AG09309 (cell line): ENCODE results near the gene AHCYL1.

Experiments
- DNase-seq: peaks from one replicate; pipeline ENCODE4 v3.0.0-alpha.2; 2010; ENCODE audit warnings: low read depth
- H3K4me3 ChIP-seq: 2 replicates; pipeline ENCODE4 v1.5.1; 2011; ENCODE audit warnings: mild to moderate bottlenecking, low read depth, low read length, moderate library complexity; ENCODE audit not compliant: control insufficient read depth
- CTCF ChIP-seq: IDR thresholded peaks from 2 replicates; pipeline ENCODE4 v1.5.1; 2011; ENCODE audit warnings: mild to moderate bottlenecking, low read depth, low read length, inconsistent platforms; ENCODE audit not compliant: insufficient read depth, control insufficient read depth; ENCODE audit errors: missing control alignments

AHCYL1 gene

DNA sequence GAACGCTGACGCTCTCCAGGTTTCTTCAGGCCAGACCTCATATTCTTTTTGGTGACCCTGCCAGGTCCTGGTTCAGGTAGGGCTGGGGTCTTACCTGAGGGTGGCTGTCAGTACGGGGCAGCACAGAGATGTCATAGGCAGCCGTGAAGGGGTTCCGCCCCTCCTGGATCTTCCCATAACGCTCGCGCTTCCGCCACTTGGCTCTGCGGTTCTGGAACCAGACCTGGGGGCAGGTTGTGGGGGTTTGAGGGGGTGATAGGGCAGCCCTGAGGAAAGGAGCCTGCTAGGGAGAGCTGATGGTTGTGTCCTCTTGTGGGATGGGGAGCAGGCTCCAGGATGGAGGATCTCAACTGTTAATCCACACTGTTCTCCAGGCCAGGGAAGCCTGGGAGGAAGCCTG, 76.8 kb downstream of the AHCYL1 start:
- no peak for TF ChIP-seq CTCF
- no peak for DNase-seq
- H3K4me3 ChIP-seq: no peak overlapping the region

DNA sequence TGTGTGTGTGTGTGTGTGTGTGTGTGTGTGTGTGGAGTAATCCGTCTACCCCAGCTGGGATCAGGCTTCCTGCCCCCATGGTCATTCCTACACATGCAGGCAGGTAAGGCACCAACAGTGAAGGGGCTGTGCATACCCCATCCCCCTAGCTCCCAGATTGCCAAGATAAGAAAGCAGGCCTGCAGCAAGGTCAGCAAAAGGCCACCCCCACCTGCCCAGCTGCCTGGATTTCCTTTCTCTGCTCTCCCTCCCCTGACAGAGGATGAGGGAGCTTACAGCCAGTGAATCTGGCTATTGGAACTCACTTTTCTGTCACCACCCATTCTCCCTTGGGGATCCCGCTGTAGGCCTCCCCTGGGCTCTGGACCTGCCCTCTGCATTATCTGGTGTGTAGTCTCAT, 78.0 kb downstream of the AHCYL1 start:
- DNase-seq: no peak
- TF ChIP-seq CTCF: no peak
- H3K4me3 ChIP-seq: no peak overlapping the region

DNA sequence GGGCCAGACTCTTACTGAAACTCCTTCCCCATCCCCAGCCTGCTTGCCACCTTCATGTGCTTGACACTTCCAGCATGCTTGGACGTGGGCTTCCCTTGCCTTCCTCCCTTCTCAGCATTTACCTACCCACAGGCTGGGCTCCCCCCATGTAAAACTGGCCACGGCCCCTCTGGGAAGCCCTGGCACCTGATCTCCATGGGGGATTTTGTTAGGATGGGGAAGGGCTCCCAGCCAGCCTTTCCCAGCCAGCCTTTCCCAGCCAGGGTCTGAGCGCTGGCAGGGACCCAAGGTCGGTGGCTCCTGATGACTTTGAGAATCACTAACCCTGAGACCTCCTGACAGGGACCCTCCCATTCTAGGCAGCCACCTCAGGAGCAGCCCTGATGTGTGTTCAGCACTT, 79.2 kb downstream of the AHCYL1 start:
- H3K4me3 ChIP-seq: no peak overlapping the region
- DNase-seq: no peak
- TF ChIP-seq CTCF: no peak

DNA sequence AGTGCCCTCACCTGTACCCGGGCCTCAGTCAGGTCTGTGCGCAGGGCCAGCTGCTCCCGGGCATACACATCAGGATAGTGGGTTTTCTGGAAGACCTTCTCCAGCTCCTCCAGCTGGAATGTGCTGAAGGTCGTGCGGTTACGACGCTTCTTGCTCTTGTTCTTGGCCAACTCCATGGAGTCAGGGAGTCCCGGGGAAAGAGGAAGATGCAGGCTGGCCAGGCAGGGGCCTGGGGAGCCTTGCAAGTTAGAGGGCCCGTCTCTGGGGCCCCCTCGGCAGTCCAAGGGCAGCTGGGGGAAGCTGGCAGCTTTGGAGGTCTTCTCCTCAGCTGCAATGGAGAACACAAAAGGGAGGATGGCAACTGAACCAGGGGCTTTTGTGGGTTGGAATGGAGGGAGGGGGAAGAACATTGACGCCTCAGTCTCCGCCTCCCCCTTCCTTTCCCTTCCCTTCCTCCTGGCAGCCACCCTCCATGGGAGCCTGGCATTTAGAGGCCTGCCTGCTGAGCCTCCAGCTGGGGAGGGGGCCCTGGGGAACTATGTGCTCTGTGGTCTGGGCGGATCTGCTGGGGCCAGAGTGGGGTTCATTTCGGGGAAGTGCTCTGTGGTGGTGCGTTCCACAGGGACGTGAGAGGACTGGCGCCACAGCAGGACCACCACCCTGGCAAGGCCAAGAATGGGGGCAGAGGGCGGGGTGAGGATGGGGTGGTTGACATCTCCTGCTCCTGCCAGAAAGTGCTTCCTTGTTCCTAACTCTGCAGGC, 80.2 kb downstream of the AHCYL1 start:
- TF ChIP-seq CTCF: no peak
- no peak overlapping the region for H3K4me3 ChIP-seq
- no peak for DNase-seq

DNA sequence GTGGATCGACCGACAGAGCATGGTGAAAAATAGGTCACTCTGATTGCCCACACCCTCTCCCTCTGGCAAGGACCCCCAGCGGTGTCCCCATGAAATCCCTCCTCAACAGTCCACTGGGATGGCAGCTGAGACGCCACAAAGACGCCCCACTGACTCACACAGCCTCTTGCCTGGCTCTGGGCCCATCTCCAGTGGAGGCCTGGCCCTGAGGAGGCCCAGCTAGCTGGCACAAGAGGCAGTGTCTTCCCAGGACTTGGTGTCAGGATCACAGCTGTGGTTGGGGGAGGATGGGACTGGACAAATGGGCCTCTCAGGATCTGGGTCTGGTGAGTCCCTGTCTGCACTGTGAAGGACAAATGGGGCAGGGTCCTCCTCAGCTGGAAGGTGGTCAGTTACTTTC, 81.3 kb downstream of the AHCYL1 start:
- H3K4me3 ChIP-seq: no peak overlapping the region
- no peak for TF ChIP-seq CTCF
- no peak for DNase-seq

GRCh38 chr1:110067479-110067892, 82.9 kb downstream of the AHCYL1 start:
- no peak overlapping the region for H3K4me3 ChIP-seq
- no peak for TF ChIP-seq CTCF
- no peak for DNase-seq
